ENCODE results near the gene CDK19.

GRCh38 chr6:110859335-110859792, 44.1 kb upstream of the CDK19 start:
- TF ChIP-seq EZH2 (IDR thresholded peaks at IDR 0.05; ENCODE audit: insufficient read depth, poor library complexity, severe bottlenecking) = no peak
- no peak for TF ChIP-seq EZH2phosphoT487 (IDR thresholded peaks at IDR 0.05; ENCODE audit: insufficient read depth, low read depth)

Data from GM23248 (cell line).